ENCODE data around the gene ZNF100. TPM values are rescaled to one million over a fixed set of nuclear protein-coding genes. Genes with fewer than 3 reads are reported as not detected.
"Not testable (repeated sequence)": the region's sequence is repeated elsewhere in the genome, so short reads cannot be mapped to it uniquely, and the experiment has no call there.

Gene ZNF100
- total RNA-seq, 1 donor from 2014 or later, result 5.4 TPM

DNA sequence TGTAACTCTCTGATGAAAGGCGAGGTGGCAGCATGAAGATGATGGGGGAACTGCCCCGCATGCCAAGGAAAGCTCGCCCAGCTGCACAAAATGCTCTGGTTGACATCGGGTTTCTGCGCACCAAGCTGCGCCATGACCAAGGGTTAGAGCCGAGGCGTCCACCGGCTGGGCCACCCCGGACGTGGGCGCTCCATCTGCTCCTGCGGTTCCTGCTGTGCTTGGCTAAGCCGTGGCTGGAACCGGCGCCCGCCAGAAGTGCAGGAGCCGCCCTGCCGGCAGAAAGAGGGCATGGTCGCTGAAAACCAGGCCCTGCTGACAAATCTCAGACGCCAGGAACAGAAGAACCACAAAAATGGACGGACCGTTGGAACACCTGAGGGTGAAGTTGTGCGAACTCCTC lies 57.9 kb downstream of the ZNF100 start:
- no peak for DNase-seq (ENCODE audit: extremely low spot score in 2 of 2)
- H3K9me3 ChIP-seq, result no peaks in the 10 kb centered on the region
- H3K4me1 ChIP-seq, result no peaks in the 10 kb centered on the region
- no peaks in the 10 kb centered on the region for H3K36me3 ChIP-seq
- H3K4me3 ChIP-seq, result no peak overlapping the region
- no peak for TF ChIP-seq CTCF (IDR thresholded peaks at IDR 0.05)
- TF ChIP-seq POLR2A (IDR thresholded peaks at IDR 0.05), result no peak
- no peak for TF ChIP-seq POLR2AphosphoS5 (IDR thresholded peaks at IDR 0.05; ENCODE audit: insufficient read depth in 1 of 2, low read depth in 1 of 2)
- no peak overlapping the region for H3K27ac ChIP-seq
- intact Hi-C loops (cut with DNase I), result no loop called here
- no peaks in the 10 kb centered on the region for H3K27me3 ChIP-seq

DNA sequence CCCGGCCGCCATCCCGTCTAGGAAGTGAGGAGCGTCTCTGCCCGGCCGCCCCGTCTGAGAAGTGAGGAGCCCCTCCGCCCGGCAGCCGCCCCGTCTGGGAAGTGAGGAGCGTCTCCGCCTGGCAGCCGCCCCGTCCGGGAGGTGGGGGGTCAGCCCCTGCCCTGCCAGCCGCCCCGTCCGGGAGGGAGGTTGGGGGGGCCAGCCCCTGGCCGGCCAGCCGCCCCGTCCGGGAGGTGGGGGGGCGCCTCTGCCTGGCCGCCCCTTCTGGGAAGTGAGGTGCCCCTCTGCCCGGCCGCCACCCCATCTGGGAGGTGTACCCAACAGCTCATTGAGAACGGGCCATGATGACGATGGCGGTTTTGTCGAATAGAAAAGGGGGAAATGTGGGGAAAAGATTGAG lies 59.5 kb downstream of the ZNF100 start:
- intact Hi-C loops (cut with DNase I); H3K9me3 ChIP-seq: not testable (repeated sequence)

DNA sequence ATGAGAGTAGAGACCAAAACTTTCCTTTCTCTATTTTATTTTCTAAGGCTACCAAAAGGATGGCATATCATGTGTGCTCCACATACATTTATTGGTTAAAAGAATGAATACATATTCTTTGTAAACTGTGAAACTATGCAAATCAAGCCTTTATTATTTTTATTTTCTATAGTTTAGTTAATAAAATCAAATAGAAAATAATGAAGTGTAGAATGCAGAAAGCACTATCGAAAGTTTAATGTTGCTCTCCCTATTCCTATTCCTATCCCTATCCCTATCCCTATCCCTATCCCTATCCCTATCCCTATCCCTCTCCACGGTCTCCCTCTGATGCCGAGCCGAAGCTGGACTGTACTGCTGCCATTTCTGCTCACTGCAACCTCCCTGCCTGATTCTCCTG lies 60.3 kb downstream of the ZNF100 start:
- Histone ChIP-seq H3K9me3 (no peaks in the 10 kb centered on the region), H3K36me3 (no peaks in the 10 kb centered on the region), H3K4me1 (no peaks in the 10 kb centered on the region), H3K27ac (no peak overlapping the region), H3K4me3 (no peak overlapping the region), H3K27me3 (no peaks in the 10 kb centered on the region)
- intact Hi-C loops (cut with DNase I), result no loop called here
- DNase-seq (ENCODE audit: extremely low spot score in 2 of 2), result no peak
- TF ChIP-seq POLR2AphosphoS5 (IDR thresholded peaks at IDR 0.05; ENCODE audit: insufficient read depth in 1 of 2, low read depth in 1 of 2) (no peak), CTCF (IDR thresholded peaks at IDR 0.05) (no peak), POLR2A (IDR thresholded peaks at IDR 0.05) (no peak)

More for the DNA sequence above, 59.5 kb downstream of the ZNF100 start:
- not testable (repeated sequence) for H3K4me3 ChIP-seq; H3K27ac ChIP-seq; DNase-seq (ENCODE audit: extremely low spot score in 2 of 2); H3K36me3 ChIP-seq; H3K4me1 ChIP-seq; H3K27me3 ChIP-seq

DNA sequence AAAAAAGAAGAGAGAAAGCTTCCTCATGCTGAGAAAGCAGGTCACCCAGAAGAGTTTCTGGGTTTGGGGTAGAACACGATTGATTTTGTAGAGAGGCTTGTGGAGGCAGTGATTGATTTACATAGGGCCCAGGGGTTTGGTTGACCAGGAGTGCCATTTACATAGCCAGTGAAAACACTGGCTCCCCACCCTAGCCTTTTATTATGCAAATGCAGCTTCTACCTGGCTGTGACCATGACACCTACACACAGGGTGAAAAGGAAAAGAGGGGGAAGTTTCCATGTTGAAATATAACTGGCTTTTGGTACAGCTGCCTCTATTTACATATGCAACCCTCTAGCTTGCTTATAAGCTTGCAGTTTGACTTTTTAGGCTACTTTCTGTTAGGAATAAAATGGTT lies 62.0 kb downstream of the ZNF100 start:
- DNase-seq (ENCODE audit: extremely low spot score in 2 of 2), result no peak
- no peaks in the 10 kb centered on the region for H3K36me3 ChIP-seq
- no peaks in the 10 kb centered on the region for H3K27me3 ChIP-seq
- no peaks in the 10 kb centered on the region for H3K4me1 ChIP-seq
- no peak overlapping the region for H3K4me3 ChIP-seq
- H3K27ac ChIP-seq, result no peak overlapping the region
- TF ChIP-seq POLR2A (IDR thresholded peaks at IDR 0.05) (no peak), CTCF (IDR thresholded peaks at IDR 0.05) (no peak), POLR2AphosphoS5 (IDR thresholded peaks at IDR 0.05; ENCODE audit: insufficient read depth in 1 of 2, low read depth in 1 of 2) (no peak)
- intact Hi-C loops (cut with DNase I), result no loop called here
- H3K9me3 ChIP-seq, result no peaks in the 10 kb centered on the region

DNA sequence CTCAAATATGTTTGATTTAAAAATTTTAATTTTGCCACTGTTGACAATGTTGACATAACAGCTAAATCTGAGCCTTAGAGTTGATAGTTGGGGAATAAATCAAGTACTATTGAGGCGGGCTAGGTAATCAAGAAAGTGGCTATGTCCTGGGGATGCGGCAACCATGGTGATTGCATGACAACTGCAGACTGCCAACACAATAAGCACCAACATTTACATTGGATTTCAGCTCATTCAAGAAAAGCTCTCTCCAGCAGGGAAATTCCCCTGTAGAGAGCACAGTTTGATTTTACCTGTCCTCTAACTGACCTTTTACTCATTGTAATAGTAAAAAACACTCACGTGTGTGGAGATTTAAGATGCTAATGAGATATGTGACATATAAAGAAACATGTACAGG lies 63.1 kb downstream of the ZNF100 start:
- no peak for DNase-seq (ENCODE audit: extremely low spot score in 2 of 2)
- no peak overlapping the region for H3K4me3 ChIP-seq
- H3K27ac ChIP-seq, result no peak overlapping the region
- H3K27me3 ChIP-seq, result no peaks in the 10 kb centered on the region
- intact Hi-C loops (cut with DNase I), result no loop called here
- H3K9me3 ChIP-seq, result no peaks in the 10 kb centered on the region
- H3K4me1 ChIP-seq, result no peaks in the 10 kb centered on the region
- H3K36me3 ChIP-seq, result no peaks in the 10 kb centered on the region
- no peak for TF ChIP-seq POLR2A (IDR thresholded peaks at IDR 0.05)
- TF ChIP-seq POLR2AphosphoS5 (IDR thresholded peaks at IDR 0.05; ENCODE audit: insufficient read depth in 1 of 2, low read depth in 1 of 2), result no peak
- TF ChIP-seq CTCF (IDR thresholded peaks at IDR 0.05), result no peak

DNA sequence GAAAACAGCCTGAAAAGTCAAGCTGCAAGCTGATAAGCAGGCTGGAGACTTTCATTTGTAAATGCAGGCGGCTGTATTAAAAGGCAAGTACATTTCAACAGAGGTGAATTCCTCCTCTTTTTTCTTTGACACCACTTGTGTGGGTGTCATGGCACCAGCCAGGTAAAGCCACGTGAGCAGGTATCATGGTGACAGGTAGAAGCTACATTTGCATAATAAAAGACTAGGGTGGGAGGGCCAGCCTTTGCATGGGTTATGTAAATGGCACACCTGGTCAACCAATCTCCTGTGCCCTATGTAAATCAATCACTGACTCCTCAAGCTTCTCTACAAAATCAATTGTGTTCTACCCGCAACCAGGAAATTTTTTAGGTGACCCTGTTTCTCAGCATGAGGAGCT lies 68.2 kb downstream of the ZNF100 start:
- Histone ChIP-seq H3K4me1 (no peaks in the 10 kb centered on the region), H3K9me3 (no peaks in the 10 kb centered on the region), H3K27ac (no peak overlapping the region), H3K36me3 (no peaks in the 10 kb centered on the region), H3K4me3 (no peak overlapping the region), H3K27me3 (no peaks in the 10 kb centered on the region)
- no peak for DNase-seq (ENCODE audit: extremely low spot score in 2 of 2)
- intact Hi-C loops (cut with DNase I), result no loop called here
- TF ChIP-seq POLR2AphosphoS5 (IDR thresholded peaks at IDR 0.05; ENCODE audit: insufficient read depth in 1 of 2, low read depth in 1 of 2) (no peak), CTCF (IDR thresholded peaks at IDR 0.05) (no peak), POLR2A (IDR thresholded peaks at IDR 0.05) (no peak)

Data from vagina (tissue), 2 donors.